Sigmoid colon (tissue), 7 donors: ENCODE results near the gene POMGNT2. TPM values are rescaled to one million over a fixed set of nuclear protein-coding genes. Genes with fewer than 3 reads are reported as not detected.

Source experiments
- DNase-seq: peaks from one replicate; pipeline ENCODE4 v3.0.0-alpha.2; 2019
- H3K27ac ChIP-seq, 4 donors: fragments of 200-600 bp; sonication (generic); one replicate each; pipeline ENCODE4 v1.5.1; 2016 to 2019; ENCODE audit warnings: mild to moderate bottlenecking in 1 of 4
- H3K27me3 ChIP-seq, 3 donors: fragments of 200-600 bp; sonication (generic); one replicate each; pipeline ENCODE4 v1.5.1; 2019; ENCODE audit warnings: mild to moderate bottlenecking in 1 of 3
- H3K36me3 ChIP-seq, 4 donors: fragments of 200-600 bp; sonication (generic); one replicate each; pipeline ENCODE4 v1.5.1; 2016 to 2019
- H3K4me1 ChIP-seq, 4 donors: fragments of 200-600 bp; sonication (generic); one replicate each; pipeline ENCODE4 v1.5.1; 2017 to 2019
- H3K4me3 ChIP-seq, 4 donors: fragments of 200-600 bp; sonication (generic); one replicate each; pipeline ENCODE4 v1.5.1; 2017 to 2019; ENCODE audit warnings: mild to moderate bottlenecking in 2 of 4, moderate library complexity in 1 of 4
- H3K9me3 ChIP-seq, 4 donors: fragments of 200-600 bp in 3 of 4; sonication (generic) in 3 of 4; one replicate each; pipeline versions ENCODE4 v1.5.1 to v1.6.1; 2013 to 2019
- CTCF ChIP-seq, 4 experiments: fragments of 450-650 bp in 3 of 4; fragments of 200-600 bp in 1 of 4; IDR thresholded peaks; one replicate each; pipeline ENCODE4 v1.5.1; 2016 to 2019; ENCODE audit warnings: antibody characterized with exemption in 4 of 4, mild to moderate bottlenecking in 3 of 4, moderate library complexity in 2 of 4
- EP300 ChIP-seq, 4 donors: sonication (generic); formaldehyde crosslinking; IDR thresholded peaks; one replicate each; pipeline ENCODE4 v1.6.1; 2017; ENCODE audit warnings: antibody characterized with exemption in 4 of 4
- POLR2A ChIP-seq, 2 donors: fragments of 450-650 bp; IDR thresholded peaks; one replicate each; pipeline ENCODE4 v1.6.1; 2016; ENCODE audit warnings: antibody characterized with exemption in 2 of 2, mild to moderate bottlenecking in 2 of 2, moderate library complexity in 2 of 2
- POLR2AphosphoS5 ChIP-seq, 4 donors: sonication (generic); formaldehyde crosslinking; IDR thresholded peaks; one replicate each; pipeline ENCODE4 v1.6.1; 2017; ENCODE audit warnings: antibody characterized with exemption in 4 of 4
- WGBS, 2 donors: extraction: QIAGEN DNeasy Blood & Tissue Kit; methylation state at CpG; one replicate each; pipeline ENCODE4 v1.1.7; 2013; 5-methylcytosine and 5-hydroxymethylcytosine counted together
- intact Hi-C: fragments of 100-400 bp; cut with DNase I; formaldehyde crosslinking; loops from one replicate; pipeline ENCODE4 v1.15.1; 2023
- polyA plus RNA-seq, 3 donors: library from polyadenylated mRNA; stranded (reverse); fragments of 200-250 nt; gene quantifications; one replicate each; pipeline ENCODE4 v1.2.3, GENCODE V29; 2013
- total RNA-seq, 4 donors: library from RNA; depleted of rRNA; stranded (reverse); fragments of >200 nt; gene quantifications; one replicate each; pipeline ENCODE4 v1.1.0, GENCODE V29; 2016
- donor health status: healthy with polysubstance abuse.
- donor health status: Bipolar disorder and iron deficiency.
- donor health status: healthy.

POMGNT2 gene
- total and polyA plus RNA-seq, 7 donors: 2.3 to 20.2 (median 15.5) TPM

- peak; percentile 80 for DNase-seq
- WGBS, 2 donors: 71 to 72% methylated on average over 4 of the region's 4 CpGs
- Histone ChIP-seq H3K27me3 (no peaks in the 10 kb centered on the region), H3K9me3 (no peaks in the 10 kb centered on the region), H3K4me1 (peaks cover 0 to 8% (median 0%) of the 10 kb centered on the region in 4 donors), H3K4me3 (no peak overlapping the region), H3K36me3 (no peaks in the 10 kb centered on the region), H3K27ac (no peak overlapping the region)
- TF ChIP-seq POLR2AphosphoS5 (IDR thresholded peaks at IDR 0.05): no peak
- TF ChIP-seq CTCF (IDR thresholded peaks at IDR 0.05): no peak
- no peak for TF ChIP-seq POLR2A (IDR thresholded peaks at IDR 0.05)
- TF ChIP-seq EP300 (IDR thresholded peaks at IDR 0.05): no peak
- intact Hi-C loops: no loop called here
Observed at GRCh38 chr3:43031485-43031884, 74.4 kb downstream of the POMGNT2 start.

- Histone ChIP-seq H3K27me3 (no peaks in the 10 kb centered on the region), H3K27ac (no peak overlapping the region), H3K36me3 (no peaks in the 10 kb centered on the region), H3K9me3 (no peaks in the 10 kb centered on the region), H3K4me3 (no peak overlapping the region), H3K4me1 (peaks cover 0 to 10% (median 0%) of the 10 kb centered on the region in 4 donors)
- 87 to 88% methylated on average over 15 of the region's 15 CpGs for WGBS, 2 donors
- TF ChIP-seq EP300 (IDR thresholded peaks at IDR 0.05) (no peak), POLR2AphosphoS5 (IDR thresholded peaks at IDR 0.05) (no peak), CTCF (IDR thresholded peaks at IDR 0.05) (no peak), POLR2A (IDR thresholded peaks at IDR 0.05) (no peak)
- DNase-seq: no peak
- intact Hi-C loops: no loop called here
Observed at GRCh38 chr3:43030162-43030935, 75.5 kb downstream of the POMGNT2 start.

Other genes starting within 250 kb of the POMGNT2 start
- gene CYP8B1, start 230.2 kb downstream of the POMGNT2 start, total RNA-seq: not detected
- under 1 TPM in 1 of 3 donors, not detected in 2; under 0.01 TPM for gene CYP8B1, start 230.2 kb downstream of the POMGNT2 start, polyA plus RNA-seq
- gene ZNF662, start 199.9 kb downstream of the POMGNT2 start, total RNA-seq: 10 to 100 TPM in 1 of 4 donors, 1 to 10 TPM in 3; 7.4 to 18.6 (median 9.0) TPM
- 1 to 10 TPM in 2 of 3 donors, under 1 TPM in 1; 0.46 to 2.4 (median 2.1) TPM for gene ZNF662, start 199.9 kb downstream of the POMGNT2 start, polyA plus RNA-seq
- gene GASK1A, start 126.8 kb downstream of the POMGNT2 start, total RNA-seq: 10 to 100 TPM in 3 of 4 donors, 1 to 10 TPM in 1; 8.1 to 32.7 (median 18.1) TPM
- 1 to 10 TPM in 2 of 3 donors, under 1 TPM in 1; 0.92 to 1.8 (median 1.2) TPM for gene GASK1A, start 126.8 kb downstream of the POMGNT2 start, polyA plus RNA-seq
- gene SNRK, start 180.5 kb upstream of the POMGNT2 start, total RNA-seq: 10 to 100 TPM; 35.1 to 47.9 (median 42.1) TPM
- gene SNRK, start 180.5 kb upstream of the POMGNT2 start, polyA plus RNA-seq: 10 to 100 TPM; 10.2 to 17.9 (median 17.1) TPM